HepG2 (cell line): ENCODE data around the gene ABHD12.

Source experiments
- ARNT2 ChIP-seq: sonication (generic); formaldehyde crosslinking; IDR thresholded peaks from 2 replicates; pipeline ENCODE4 v1.8.0; 2022; ENCODE audit warnings: mild to moderate bottlenecking, low read depth, missing genetic modification reagents, moderate library complexity
- BHLHE40 ChIP-seq: IDR thresholded peaks from 2 replicates; pipeline ENCODE4 v1.6.1; 2011; ENCODE audit warnings: low read length, improper control_type of control experiment
- RBM22 ChIP-seq: fragments of 200-400 bp; formaldehyde crosslinking; optimal IDR thresholded peaks from 2 replicates; pipeline ENCODE3; 2017; ENCODE audit warnings: mild to moderate bottlenecking, low read length, moderate library complexity
- RFX5 ChIP-seq: IDR thresholded peaks from 2 replicates; pipeline ENCODE4 v1.6.1; 2011; ENCODE audit warnings: low read depth, low read length, improper control_type of control experiment
- SP1 ChIP-seq, 2 experiments: fragments of 450-650 bp in 1 of 2; sonication (generic) in 1 of 2; formaldehyde crosslinking in 1 of 2; IDR thresholded peaks; 2 replicates each; pipeline versions ENCODE4 v1.4.0 to v1.6.1; 2016 to 2020; ENCODE audit warnings: missing genetic modification reagents in 1 of 2
- ZBTB3 ChIP-seq: sonication (generic); formaldehyde crosslinking; IDR thresholded peaks from 2 replicates; pipeline ENCODE4 v1.4.0; 2020; ENCODE audit warnings: low read depth, mild to moderate bottlenecking, moderate library complexity, missing genetic modification reagents, borderline replicate concordance
- ZKSCAN1 ChIP-seq: fragments of 150-350 bp; IDR thresholded peaks from 2 replicates; pipeline ENCODE4 v1.6.1; 2014; ENCODE audit warnings: low read length
- ZNF12 ChIP-seq: sonication (generic); formaldehyde crosslinking; IDR thresholded peaks from 2 replicates; pipeline ENCODE4 v1.5.0; 2020; ENCODE audit warnings: missing genetic modification reagents
- ZNF512 ChIP-seq: sonication (generic); formaldehyde crosslinking; IDR thresholded peaks from 2 replicates; pipeline ENCODE4 v1.4.0; 2020; ENCODE audit warnings: mild to moderate bottlenecking, missing genetic modification reagents
- TF ChIP-seq, protein P1 (sequence below): sonication (generic); formaldehyde crosslinking; IDR thresholded peaks from 2 replicates; pipeline ENCODE4 v1.5.0; 2020; ENCODE audit warnings: mild to moderate bottlenecking, missing genetic modification reagents, moderate library complexity

DNA sequence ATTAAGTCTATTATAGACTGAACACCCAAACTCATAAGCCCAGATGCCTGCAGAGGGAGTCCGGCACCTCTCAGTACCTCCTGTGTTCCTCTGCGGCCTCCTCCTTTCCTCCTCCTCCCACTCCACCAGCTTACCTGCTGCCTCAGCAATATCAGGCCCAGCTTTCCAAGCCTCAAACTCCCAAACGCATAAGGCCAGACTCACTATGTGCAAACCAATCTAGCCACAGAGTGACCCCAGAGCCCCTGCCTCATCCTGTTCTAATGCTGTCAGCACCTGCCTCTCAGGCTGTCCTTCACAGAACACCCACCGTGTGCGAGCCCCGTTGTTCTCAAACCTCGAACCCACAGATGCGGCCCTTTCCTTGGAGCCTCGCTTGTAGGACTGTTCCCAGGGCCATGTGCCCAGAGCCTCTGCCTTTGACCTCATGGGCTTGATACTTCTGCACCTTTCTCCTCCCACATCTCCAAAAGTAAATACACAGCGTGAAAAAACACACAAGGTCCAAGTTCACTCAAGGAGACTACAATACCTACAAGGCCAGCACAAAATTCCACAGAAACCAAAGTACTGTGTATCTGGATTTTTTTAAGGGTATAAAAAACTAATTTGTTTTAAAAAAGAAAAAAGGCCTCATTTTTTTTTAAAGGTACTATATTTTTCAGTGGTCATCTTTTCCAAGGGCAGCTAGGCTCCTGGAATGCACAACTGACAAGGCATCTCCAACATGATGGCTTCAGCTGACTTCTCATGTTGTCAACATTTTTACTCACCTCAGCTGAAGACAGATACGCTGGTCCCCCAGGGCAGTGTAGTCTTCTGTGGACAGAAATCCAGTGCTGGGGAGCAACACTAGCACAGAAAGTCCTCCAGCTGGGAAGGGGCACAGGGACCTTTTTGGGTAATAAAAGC, 52.3 kb downstream of the ABHD12 start:
- TF ChIP-seq ZNF512 (CRISPR knock-in tag) (0 out of 2 replicates have a peak, but pooled peaks have one; percentile 33), ZNF12 (no peak), SP1 (IDR thresholded peaks at IDR 0.05) (no peak), SP1 (CRISPR knock-in tag; IDR thresholded peaks at IDR 0.05) (peak; percentile 48; the same call in 1 of the 2 replicates), ZKSCAN1 (peak; percentile 52; the same call in 1 of the 2 replicates), BHLHE40 (no peak), RBM22 (peak; percentile 39), RFX5 (no peak), ARNT2 (CRISPR knock-in tag) (peak; percentile 84; the same call in 1 of the 2 replicates), ZBTB3 (CRISPR knock-in tag) (peak; percentile 86; the same call in 1 of the 2 replicates)
- TF ChIP-seq, protein P1, sequence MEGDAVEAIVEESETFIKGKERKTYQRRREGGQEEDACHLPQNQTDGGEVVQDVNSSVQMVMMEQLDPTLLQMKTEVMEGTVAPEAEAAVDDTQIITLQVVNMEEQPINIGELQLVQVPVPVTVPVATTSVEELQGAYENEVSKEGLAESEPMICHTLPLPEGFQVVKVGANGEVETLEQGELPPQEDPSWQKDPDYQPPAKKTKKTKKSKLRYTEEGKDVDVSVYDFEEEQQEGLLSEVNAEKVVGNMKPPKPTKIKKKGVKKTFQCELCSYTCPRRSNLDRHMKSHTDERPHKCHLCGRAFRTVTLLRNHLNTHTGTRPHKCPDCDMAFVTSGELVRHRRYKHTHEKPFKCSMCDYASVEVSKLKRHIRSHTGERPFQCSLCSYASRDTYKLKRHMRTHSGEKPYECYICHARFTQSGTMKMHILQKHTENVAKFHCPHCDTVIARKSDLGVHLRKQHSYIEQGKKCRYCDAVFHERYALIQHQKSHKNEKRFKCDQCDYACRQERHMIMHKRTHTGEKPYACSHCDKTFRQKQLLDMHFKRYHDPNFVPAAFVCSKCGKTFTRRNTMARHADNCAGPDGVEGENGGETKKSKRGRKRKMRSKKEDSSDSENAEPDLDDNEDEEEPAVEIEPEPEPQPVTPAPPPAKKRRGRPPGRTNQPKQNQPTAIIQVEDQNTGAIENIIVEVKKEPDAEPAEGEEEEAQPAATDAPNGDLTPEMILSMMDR (CRISPR knock-in tag): peak; percentile 31
